PC-3 (cell line): Measurements from ENCODE around the gene CRTC1.

ENCODE experiments used
- EZH2 ChIP-seq: fragments of 300-600 bp; sonication (generic); IDR thresholded peaks from one replicate; pipeline ENCODE4 v1.6.1; 2017; ENCODE audit warnings: antibody characterized with exemption, mild to moderate bottlenecking, low read length; ENCODE audit not compliant: unreplicated experiment
- EZH2phosphoT487 ChIP-seq: fragments of 300-600 bp; sonication (generic); IDR thresholded peaks from 2 replicates; pipeline ENCODE4 v1.6.1; 2018; ENCODE audit warnings: mild to moderate bottlenecking, antibody characterized with exemption, low read length, borderline replicate concordance
- TF ChIP-seq, protein P1 (sequence below): fragments of 300-600 bp; sonication (generic); conservative IDR thresholded peaks from 2 replicates; pipeline ENCODE4 v1.5.1; 2017; ENCODE audit warnings: antibody characterized with exemption, low read depth, mild to moderate bottlenecking, low read length

DNA sequence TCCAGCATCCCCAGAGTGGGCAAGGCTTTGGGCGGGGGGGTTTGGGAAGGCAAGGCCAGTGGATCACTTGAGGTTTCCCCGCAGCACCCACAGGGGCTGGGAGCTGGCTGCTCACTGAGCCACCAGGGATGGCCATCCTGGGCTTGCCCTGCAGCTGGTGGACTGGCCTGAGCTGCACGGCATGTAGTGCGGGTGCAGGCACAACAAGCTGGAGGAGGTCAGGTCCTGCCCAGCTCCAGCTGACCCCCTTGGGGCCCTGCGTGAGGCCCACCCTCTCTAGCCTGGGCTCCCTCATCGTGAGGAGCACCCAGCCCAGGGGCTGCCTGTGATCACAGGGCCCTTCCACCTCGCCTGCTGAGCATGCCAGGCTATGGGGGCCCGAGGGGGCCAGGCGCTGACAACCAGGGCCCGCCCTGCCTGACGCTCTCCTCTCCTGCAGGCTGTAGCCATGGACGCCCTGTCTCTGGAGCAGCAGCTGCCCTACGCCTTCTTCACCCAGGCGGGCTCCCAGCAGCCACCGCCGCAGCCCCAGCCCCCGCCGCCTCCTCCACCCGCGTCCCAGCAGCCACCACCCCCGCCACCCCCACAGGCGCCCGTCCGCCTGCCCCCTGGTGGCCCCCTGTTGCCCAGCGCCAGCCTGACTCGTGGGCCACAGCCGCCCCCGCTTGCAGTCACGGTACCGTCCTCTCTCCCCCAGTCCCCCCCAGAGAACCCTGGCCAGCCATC, 84.7 kb downstream of the CRTC1 start:
- TF ChIP-seq, protein P1, sequence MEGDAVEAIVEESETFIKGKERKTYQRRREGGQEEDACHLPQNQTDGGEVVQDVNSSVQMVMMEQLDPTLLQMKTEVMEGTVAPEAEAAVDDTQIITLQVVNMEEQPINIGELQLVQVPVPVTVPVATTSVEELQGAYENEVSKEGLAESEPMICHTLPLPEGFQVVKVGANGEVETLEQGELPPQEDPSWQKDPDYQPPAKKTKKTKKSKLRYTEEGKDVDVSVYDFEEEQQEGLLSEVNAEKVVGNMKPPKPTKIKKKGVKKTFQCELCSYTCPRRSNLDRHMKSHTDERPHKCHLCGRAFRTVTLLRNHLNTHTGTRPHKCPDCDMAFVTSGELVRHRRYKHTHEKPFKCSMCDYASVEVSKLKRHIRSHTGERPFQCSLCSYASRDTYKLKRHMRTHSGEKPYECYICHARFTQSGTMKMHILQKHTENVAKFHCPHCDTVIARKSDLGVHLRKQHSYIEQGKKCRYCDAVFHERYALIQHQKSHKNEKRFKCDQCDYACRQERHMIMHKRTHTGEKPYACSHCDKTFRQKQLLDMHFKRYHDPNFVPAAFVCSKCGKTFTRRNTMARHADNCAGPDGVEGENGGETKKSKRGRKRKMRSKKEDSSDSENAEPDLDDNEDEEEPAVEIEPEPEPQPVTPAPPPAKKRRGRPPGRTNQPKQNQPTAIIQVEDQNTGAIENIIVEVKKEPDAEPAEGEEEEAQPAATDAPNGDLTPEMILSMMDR = no peak
- TF ChIP-seq EZH2 = no peak
- no peak for TF ChIP-seq EZH2phosphoT487
